K562 (cell line): Measurements from ENCODE around the gene CUL9. TPM values are rescaled to one million over a fixed set of nuclear protein-coding genes. Genes with fewer than 3 reads are reported as not detected.

Experiments used
- ETV6 ChIP-seq, 3 experiments: fragments of 150-350 bp in 1 of 3; sonication (generic) in 1 of 3; formaldehyde crosslinking in 1 of 3; IDR thresholded peaks; 2 replicates each; pipeline versions ENCODE4 v1.6.1 to v1.8.0; 2014 to 2022; ENCODE audit warnings: borderline replicate concordance in 2 of 3, low read depth in 2 of 3, antibody characterized with exemption in 1 of 3, low read length in 1 of 3, mild to moderate bottlenecking in 1 of 3, missing genetic modification reagents in 1 of 3
- GTF2E2 ChIP-seq: fragments of 200-800 bp; sonication (Bioruptor generic); IDR thresholded peaks from 2 replicates; pipeline ENCODE4 v1.6.1; 2016; ENCODE audit warnings: missing genetic modification characterization, missing compliant biosample characterization
- MBD2 ChIP-seq: sonication (generic); IDR thresholded peaks from 2 replicates; pipeline ENCODE4 v1.6.1; 2016; ENCODE audit warnings: low read depth, borderline replicate concordance
- MXI1 ChIP-seq: IDR thresholded peaks from 2 replicates; pipeline ENCODE4 v1.6.1; 2011; ENCODE audit warnings: low read depth, mild to moderate bottlenecking, improper control_type of control experiment, low read length
- NR1H2 ChIP-seq: sonication (generic); formaldehyde crosslinking; IDR thresholded peaks from 2 replicates; pipeline ENCODE4 v1.4.0; 2020; ENCODE audit warnings: mild to moderate bottlenecking, missing genetic modification reagents
- POLR3G ChIP-seq: IDR thresholded peaks from 2 replicates; pipeline ENCODE4 v1.6.1; 2011; ENCODE audit not compliant: insufficient read length, insufficient replicate concordance; ENCODE audit errors: extremely low read depth
- PRDM10 ChIP-seq: fragments of 450-650 bp; IDR thresholded peaks from 2 replicates; pipeline ENCODE4 v1.6.1; 2018; ENCODE audit not compliant: partially characterized antibody
- PTRF ChIP-seq: fragments of 450-650 bp; IDR thresholded peaks from 2 replicates; pipeline ENCODE4 v1.6.1; 2016; ENCODE audit warnings: mild to moderate bottlenecking, missing genetic modification characterization, missing compliant biosample characterization
- SNAPC5 ChIP-seq: fragments of 250-450 bp; sonication (Bioruptor Pico); IDR thresholded peaks from 2 replicates; pipeline ENCODE4 v1.8.0; 2021; ENCODE audit warnings: moderate library complexity, mild to moderate bottlenecking, inconsistent platforms
- SRSF7 ChIP-seq: fragments of 200-400 bp; formaldehyde crosslinking; optimal IDR thresholded peaks from 2 replicates; pipeline ENCODE3; 2017; ENCODE audit warnings: mild to moderate bottlenecking, low read depth, low read length
- ZFP30 ChIP-seq: fragments of 250-450 bp; sonication (Bioruptor Pico); IDR thresholded peaks from 2 replicates; pipeline ENCODE4 v1.8.0; 2022; ENCODE audit warnings: moderate library complexity, mild to moderate bottlenecking, inconsistent platforms, borderline replicate concordance
- ZNF121 ChIP-seq: sonication (generic); formaldehyde crosslinking; conservative IDR thresholded peaks from 2 replicates; pipeline ENCODE4 v1.8.0; 2022; ENCODE audit warnings: missing genetic modification reagents
- ZNF316 ChIP-seq: fragments of 450-650 bp; IDR thresholded peaks from 2 replicates; pipeline ENCODE4 v1.6.1; 2016
- polyA plus RNA-seq, 8 experiments: library from polyadenylated mRNA; depleted of rRNA in 4 of 8; stranded (reverse) in 5 of 8; unstranded in 3 of 8; fragments of >200 nt; fragmentation: Nextera tagmentation in 2 of 8; fragmentation: Illumina TruSeq in 1 of 8; extraction: Ambion mirVana in 2 of 8; extraction: Trizol in 1 of 8; gene quantifications; 2 replicates each; pipeline versions ENCODE4 v1.2.1 to v1.2.3, GENCODE V29; 2011 to 2014; ENCODE audit warnings: inconsistent platforms in 1 of 8, missing spikeins in 1 of 8
- total RNA-seq, 7 experiments: library from RNA; depleted of rRNA in 6 of 7; stranded (reverse); fragments of >200 nt in 6 of 7; fragmentation: Illumina TruSeq in 2 of 7; extraction: Trizol in 2 of 7; gene quantifications; 2 replicates each; pipeline versions ENCODE4 v1.2.1 to v1.2.3, GENCODE V29; 2011 to 2021; ENCODE audit warnings: low replicate concordance in 1 of 7
- TF ChIP-seq, protein P1 (sequence below): fragments of 250-450 bp; sonication (Bioruptor Pico); IDR thresholded peaks from 2 replicates; pipeline ENCODE4 v1.4.0; 2020
- TF ChIP-seq, protein P2 (sequence below): sonication (generic); formaldehyde crosslinking; IDR thresholded peaks from 2 replicates; pipeline ENCODE4 v1.8.0; 2022; ENCODE audit warnings: mild to moderate bottlenecking, missing genetic modification reagents
- TF ChIP-seq, protein P3 (sequence below): fragments of 450-650 bp; IDR thresholded peaks from 2 replicates; pipeline ENCODE4 v1.6.1; 2017; ENCODE audit warnings: antibody characterized with exemption
- TF ChIP-seq, protein P4 (sequence below): fragments of 200-800 bp; sonication (Bioruptor generic); IDR thresholded peaks from 2 replicates; pipeline ENCODE4 v1.6.1; 2017; ENCODE audit warnings: missing genetic modification characterization, missing compliant biosample characterization

CUL9 gene
- total and polyA plus RNA-seq, 9 of the 15 experiments (the other 6 are each of a cell fraction or from before 2014, with no cell fraction given), result 0.50 to 20.7 (median 6.6) TPM

- no peak for TF ChIP-seq ETV6 (IDR thresholded peaks at IDR 0.05; ENCODE audit: borderline replicate concordance in 1 of 2, low read depth in 2 of 2, low read length in 1 of 2)
- TF ChIP-seq ETV6 (CRISPR knock-in tag; IDR thresholded peaks at IDR 0.05; ENCODE audit: borderline replicate concordance), result no peak
- TF ChIP-seq MBD2, result peak; percentile 96
- no peak for TF ChIP-seq NR1H2
- no peak for TF ChIP-seq SRSF7
- TF ChIP-seq, protein P1, sequence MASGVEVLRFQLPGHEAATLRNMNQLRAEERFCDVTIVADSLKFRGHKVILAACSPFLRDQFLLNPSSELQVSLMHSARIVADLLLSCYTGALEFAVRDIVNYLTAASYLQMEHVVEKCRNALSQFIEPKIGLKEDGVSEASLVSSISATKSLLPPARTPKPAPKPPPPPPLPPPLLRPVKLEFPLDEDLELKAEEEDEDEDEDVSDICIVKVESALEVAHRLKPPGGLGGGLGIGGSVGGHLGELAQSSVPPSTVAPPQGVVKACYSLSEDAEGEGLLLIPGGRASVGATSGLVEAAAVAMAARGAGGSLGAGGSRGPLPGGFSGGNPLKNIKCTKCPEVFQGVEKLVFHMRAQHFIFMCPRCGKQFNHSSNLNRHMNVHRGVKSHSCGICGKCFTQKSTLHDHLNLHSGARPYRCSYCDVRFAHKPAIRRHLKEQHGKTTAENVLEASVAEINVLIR (CRISPR knock-in tag), result no peak
- no peak for TF ChIP-seq PTRF (tag)
- no peak for TF ChIP-seq GTF2E2 (tag)
- TF ChIP-seq SNAPC5 (CRISPR knock-in tag), result no peak
- TF ChIP-seq PRDM10, result no peak
- no peak for TF ChIP-seq ZFP30 (CRISPR knock-in tag)
- TF ChIP-seq, protein P2, sequence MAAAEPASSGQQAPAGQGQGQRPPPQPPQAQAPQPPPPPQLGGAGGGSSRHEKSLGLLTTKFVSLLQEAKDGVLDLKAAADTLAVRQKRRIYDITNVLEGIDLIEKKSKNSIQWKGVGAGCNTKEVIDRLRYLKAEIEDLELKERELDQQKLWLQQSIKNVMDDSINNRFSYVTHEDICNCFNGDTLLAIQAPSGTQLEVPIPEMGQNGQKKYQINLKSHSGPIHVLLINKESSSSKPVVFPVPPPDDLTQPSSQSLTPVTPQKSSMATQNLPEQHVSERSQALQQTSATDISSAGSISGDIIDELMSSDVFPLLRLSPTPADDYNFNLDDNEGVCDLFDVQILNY, result no peak
- TF ChIP-seq, protein P3, sequence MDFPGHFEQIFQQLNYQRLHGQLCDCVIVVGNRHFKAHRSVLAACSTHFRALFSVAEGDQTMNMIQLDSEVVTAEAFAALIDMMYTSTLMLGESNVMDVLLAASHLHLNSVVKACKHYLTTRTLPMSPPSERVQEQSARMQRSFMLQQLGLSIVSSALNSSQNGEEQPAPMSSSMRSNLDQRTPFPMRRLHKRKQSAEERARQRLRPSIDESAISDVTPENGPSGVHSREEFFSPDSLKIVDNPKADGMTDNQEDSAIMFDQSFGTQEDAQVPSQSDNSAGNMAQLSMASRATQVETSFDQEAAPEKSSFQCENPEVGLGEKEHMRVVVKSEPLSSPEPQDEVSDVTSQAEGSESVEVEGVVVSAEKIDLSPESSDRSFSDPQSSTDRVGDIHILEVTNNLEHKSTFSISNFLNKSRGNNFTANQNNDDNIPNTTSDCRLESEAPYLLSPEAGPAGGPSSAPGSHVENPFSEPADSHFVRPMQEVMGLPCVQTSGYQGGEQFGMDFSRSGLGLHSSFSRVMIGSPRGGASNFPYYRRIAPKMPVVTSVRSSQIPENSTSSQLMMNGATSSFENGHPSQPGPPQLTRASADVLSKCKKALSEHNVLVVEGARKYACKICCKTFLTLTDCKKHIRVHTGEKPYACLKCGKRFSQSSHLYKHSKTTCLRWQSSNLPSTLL, result no peak
- no peak for TF ChIP-seq ZNF316
- no peak for TF ChIP-seq POLR3G
- TF ChIP-seq, protein P4, sequence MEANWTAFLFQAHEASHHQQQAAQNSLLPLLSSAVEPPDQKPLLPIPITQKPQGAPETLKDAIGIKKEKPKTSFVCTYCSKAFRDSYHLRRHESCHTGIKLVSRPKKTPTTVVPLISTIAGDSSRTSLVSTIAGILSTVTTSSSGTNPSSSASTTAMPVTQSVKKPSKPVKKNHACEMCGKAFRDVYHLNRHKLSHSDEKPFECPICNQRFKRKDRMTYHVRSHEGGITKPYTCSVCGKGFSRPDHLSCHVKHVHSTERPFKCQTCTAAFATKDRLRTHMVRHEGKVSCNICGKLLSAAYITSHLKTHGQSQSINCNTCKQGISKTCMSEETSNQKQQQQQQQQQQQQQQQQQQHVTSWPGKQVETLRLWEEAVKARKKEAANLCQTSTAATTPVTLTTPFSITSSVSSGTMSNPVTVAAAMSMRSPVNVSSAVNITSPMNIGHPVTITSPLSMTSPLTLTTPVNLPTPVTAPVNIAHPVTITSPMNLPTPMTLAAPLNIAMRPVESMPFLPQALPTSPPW (CRISPR knock-in tag), result peak; percentile 89
- TF ChIP-seq ZNF121, result no peak
- peak; percentile 97 for TF ChIP-seq MXI1
These were observed 7.5 kb upstream of the CUL9 start (continued) for GRCh38 chr6:43174263-43175112.
